SKM-1 (cell line): Measurements from ENCODE around the gene CADPS.

Source experiments
- DNase-seq: peaks from one replicate; lab custom pipeline; 2025; ENCODE audit not compliant: unreplicated experiment; lab: John Stamatoyannopoulos, UW

Gene CADPS

GRCh38 chr3:62755285-62755684 lies 119.9 kb downstream of the CADPS start:
- no peak for DNase-seq

- no peak for DNase-seq
Measured at GRCh38 chr3:62749657-62750056, 125.6 kb downstream of the CADPS start.

- no peak for DNase-seq
Measured at GRCh38 chr3:62749130-62749529, 126.1 kb downstream of the CADPS start.

GRCh38 chr3:62737449-62737848 lies 137.8 kb downstream of the CADPS start:
- DNase-seq, result no peak

- DNase-seq, result no peak
Measured at GRCh38 chr3:62735510-62735909, 139.7 kb downstream of the CADPS start.

GRCh38 chr3:62732183-62732904 lies 142.9 kb downstream of the CADPS start:
- no peak for DNase-seq

GRCh38 chr3:62727981-62728380 lies 147.2 kb downstream of the CADPS start:
- DNase-seq, result no peak

- no peak for DNase-seq
Measured at GRCh38 chr3:62727536-62727935, 147.7 kb downstream of the CADPS start.

GRCh38 chr3:62724503-62724902 lies 150.7 kb downstream of the CADPS start:
- no peak for DNase-seq

GRCh38 chr3:62723914-62724217 lies 151.3 kb downstream of the CADPS start:
- no peak for DNase-seq

- DNase-seq, result no peak
Measured at GRCh38 chr3:62723166-62723913, 151.9 kb downstream of the CADPS start.

- DNase-seq, result no peak
Measured at GRCh38 chr3:62722344-62722743, 152.9 kb downstream of the CADPS start.

- DNase-seq, result no peak
Measured at GRCh38 chr3:62718515-62719320, 156.5 kb downstream of the CADPS start.

GRCh38 chr3:62718011-62718410 lies 157.2 kb downstream of the CADPS start:
- DNase-seq, result no peak

- DNase-seq, result no peak
Measured at GRCh38 chr3:62712746-62713145, 162.5 kb downstream of the CADPS start.

- no peak for DNase-seq
Measured at GRCh38 chr3:62710751-62711150, 164.5 kb downstream of the CADPS start.

- DNase-seq, result no peak
Measured at GRCh38 chr3:62708638-62709373, 166.4 kb downstream of the CADPS start.

GRCh38 chr3:62705721-62706120 lies 169.5 kb downstream of the CADPS start:
- no peak for DNase-seq

- DNase-seq, result no peak
Measured at GRCh38 chr3:62703451-62704167, 171.6 kb downstream of the CADPS start.

GRCh38 chr3:62700357-62700756 lies 174.9 kb downstream of the CADPS start:
- DNase-seq, result no peak

GRCh38 chr3:62699728-62700127 lies 175.5 kb downstream of the CADPS start:
- DNase-seq, result no peak
